ENCODE data around the gene SND1.

SND1 gene

GRCh38 chr7:127950233-127950935, 298.4 kb downstream of the SND1 start:
- TF ChIP-seq CTCF (IDR thresholded peaks at IDR 0.05; ENCODE audit: low read depth, low read length, missing control alignments) = no peak
- H3K4me3 ChIP-seq (ENCODE audit: low read depth, low read length) = no peak overlapping the region
- no peak for DNase-seq (ENCODE audit: low read depth)

DNA sequence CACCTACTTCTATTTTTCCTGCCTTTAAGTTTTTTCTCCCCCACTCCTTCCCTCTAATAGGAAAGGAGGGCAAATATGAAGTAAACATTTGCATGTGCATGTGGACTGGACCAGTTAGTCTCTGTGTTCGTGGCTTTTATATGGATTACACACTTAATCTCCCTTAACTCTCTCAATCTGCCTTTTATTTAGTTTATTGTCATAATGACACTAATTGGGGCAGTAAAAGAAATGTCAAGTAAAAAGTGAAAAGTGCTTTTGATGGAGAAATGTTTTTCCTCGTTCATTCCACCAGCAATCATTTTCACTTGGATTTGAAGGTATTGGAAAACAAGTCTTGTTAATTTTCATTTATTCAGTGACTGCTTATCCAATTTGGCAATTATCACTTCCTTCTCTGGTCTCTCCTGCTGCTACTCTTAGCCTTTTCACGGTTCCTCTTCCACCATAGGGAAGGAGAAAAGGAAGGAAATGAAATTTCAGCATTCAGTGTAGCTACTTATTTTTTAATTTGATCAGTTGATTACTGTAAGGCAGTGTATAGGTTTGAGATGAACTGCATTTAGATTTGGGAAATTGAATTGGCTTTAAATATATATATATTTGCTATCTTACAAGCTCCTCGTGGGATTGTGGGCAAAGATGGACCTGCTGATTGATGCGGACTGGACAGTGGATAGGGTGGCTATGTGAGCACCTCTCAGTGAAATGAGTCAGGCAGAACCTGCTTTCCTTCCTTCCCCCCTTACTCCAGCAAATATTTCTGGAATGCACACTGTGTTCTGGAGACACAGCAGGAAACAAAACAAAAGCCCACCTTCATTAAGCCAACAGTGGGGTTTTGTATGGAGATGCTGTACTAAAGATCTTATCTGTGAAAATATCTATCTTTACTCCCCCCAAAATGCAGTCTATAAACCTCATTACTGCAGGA, 301.7 kb downstream of the SND1 start:
- TF ChIP-seq CTCF (IDR thresholded peaks at IDR 0.05; ENCODE audit: low read depth, low read length, missing control alignments) = no peak
- DNase-seq (ENCODE audit: low read depth) = no peak
- no peak overlapping the region for H3K4me3 ChIP-seq (ENCODE audit: low read depth, low read length)

DNA sequence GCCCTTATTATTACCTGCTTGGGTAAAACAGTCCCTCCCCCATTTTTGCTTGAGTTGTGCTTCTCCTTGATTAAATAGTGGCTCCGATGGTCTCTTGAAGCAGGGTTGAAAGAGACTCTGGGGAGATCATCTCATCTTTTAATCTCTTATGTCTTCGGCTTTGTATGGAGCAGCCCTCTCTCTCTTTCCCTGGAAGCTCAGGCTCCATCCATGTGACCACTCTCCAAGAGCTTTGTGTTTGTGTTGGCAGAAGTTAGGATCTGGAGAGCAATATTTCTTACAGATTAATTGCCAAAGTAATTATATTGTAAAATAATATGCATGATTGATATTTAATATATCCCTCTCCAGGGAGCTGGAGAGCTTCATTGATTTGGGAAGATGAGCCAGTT, 302.4 kb downstream of the SND1 start:
- DNase-seq (ENCODE audit: low read depth) = no peak
- no peak for TF ChIP-seq CTCF (IDR thresholded peaks at IDR 0.05; ENCODE audit: low read depth, low read length, missing control alignments)
- H3K4me3 ChIP-seq (ENCODE audit: low read depth, low read length) = no peak overlapping the region

DNA sequence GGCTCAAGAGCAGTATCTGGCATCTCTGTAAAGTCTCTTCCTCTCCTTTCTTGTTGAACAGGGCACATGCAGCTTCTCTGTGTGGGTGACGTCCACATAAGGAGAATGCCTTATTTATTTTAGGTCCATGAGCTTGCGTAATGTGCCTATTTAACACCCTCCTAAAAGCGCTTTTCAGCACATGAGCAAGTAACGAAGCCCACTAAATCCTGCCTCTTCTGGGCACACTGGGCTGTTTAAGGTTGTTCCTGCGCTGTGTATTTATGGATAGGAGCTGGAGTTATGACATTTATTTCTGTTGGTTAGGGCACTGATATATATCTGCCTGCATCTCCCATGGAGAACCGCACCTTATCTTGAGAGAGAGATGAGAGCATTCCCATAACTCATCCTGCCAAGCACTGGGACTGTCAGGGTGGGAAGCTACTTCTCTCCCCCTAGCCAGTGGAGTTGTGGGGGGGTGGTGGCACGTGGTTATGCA, 303.1 kb downstream of the SND1 start:
- no peak overlapping the region for H3K4me3 ChIP-seq (ENCODE audit: low read depth, low read length)
- no peak for TF ChIP-seq CTCF (IDR thresholded peaks at IDR 0.05; ENCODE audit: low read depth, low read length, missing control alignments)
- no peak for DNase-seq (ENCODE audit: low read depth)

DNA sequence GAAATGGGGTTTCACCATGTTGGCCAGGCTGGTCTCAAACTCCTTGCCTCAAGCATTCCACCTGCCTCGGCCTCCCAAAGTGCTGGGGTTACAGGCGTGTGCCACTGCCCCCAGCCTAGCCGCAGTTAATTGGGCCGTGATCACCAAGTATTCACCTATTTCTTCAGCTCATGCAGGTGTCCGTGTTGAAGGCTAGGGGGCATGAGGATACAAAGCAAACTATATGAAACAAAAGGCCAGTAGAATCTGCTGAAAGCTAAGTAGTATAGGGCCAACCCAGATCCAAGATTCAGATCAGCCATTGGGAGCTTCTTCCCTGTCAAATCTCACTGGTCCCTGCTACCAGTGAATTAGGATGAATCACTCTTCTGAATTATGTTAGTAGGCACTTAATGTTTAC, 305.9 kb downstream of the SND1 start:
- DNase-seq (ENCODE audit: low read depth) = no peak
- TF ChIP-seq CTCF (IDR thresholded peaks at IDR 0.05; ENCODE audit: low read depth, low read length, missing control alignments) = no peak
- no peak overlapping the region for H3K4me3 ChIP-seq (ENCODE audit: low read depth, low read length)

- no peak for TF ChIP-seq CTCF (IDR thresholded peaks at IDR 0.05; ENCODE audit: low read depth, low read length, missing control alignments)
- DNase-seq (ENCODE audit: low read depth) = no peak
- H3K4me3 ChIP-seq (ENCODE audit: low read depth, low read length) = no peak overlapping the region
These were observed 307.8 kb downstream of the SND1 start for GRCh38 chr7:127959770-127960169.

Data from GM12864 (cell line).